HG02610 (cell line): ENCODE data around the gene DPP10.

ENCODE experiments used
- ATAC-seq: cut with Tn5 transposase; IDR thresholded peaks from one replicate; pipeline ENCODE4 v1.9.1; 2021; ENCODE audit warnings: mild to moderate bottlenecking, moderate library complexity; ENCODE audit not compliant: unreplicated experiment

The DPP10 gene

DNA sequence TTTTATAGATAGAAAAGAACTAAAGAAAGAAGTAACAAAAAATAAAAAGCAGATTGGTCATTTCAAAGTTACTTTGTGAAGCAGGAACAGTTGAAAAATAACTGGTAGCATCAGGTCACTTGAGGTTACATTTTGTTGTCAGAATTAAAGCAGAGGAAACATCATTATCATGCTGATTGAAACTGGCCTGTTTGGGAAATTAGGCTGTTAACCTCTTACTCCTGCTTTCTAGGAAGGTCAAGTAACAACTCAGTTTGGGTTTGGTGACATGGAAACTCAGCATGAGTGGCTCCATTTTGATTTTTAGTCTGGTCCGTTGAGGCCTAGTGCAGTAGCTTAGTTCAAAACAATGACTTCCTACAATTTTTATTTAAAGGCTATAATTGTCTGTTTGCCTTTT is 1383.5 kb downstream of the DPP10 start:
- no peak for ATAC-seq

DNA sequence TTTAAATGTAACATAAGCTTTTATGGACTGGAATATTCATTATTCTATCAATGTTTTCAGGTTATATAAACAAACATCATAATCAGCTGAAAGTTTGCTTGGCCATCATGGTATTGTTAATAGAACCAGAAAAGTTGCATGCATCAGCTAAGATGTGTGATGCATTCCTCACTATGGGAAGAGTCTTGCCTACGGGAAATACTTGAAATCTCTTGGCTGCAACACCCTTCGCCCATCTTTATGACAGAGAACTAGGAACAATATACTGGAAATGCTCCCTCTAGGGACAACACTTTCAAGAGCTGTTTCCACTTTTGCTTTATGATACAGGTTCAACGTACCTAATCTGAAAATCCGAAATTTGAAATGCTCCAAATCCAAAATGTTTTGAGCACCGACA is 1390.8 kb downstream of the DPP10 start:
- no peak for ATAC-seq

DNA sequence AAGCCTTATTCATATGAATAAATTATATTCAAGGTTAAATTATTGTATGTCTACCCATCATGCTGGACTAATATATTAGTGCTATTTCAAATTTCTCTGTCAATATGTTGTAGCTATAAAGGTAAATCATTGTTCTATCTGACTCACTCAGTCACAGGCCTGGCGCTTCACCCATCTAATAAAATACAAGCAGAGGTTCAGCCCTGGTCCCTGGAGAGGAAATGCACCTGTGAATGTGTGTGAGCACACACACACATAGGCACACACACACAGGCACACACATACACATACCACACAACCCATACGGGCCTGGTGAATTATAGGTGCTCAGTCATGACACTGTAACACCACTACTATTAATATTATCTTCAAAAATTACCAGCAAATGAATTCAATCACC is 1396.1 kb downstream of the DPP10 start:
- ATAC-seq = no peak

DNA sequence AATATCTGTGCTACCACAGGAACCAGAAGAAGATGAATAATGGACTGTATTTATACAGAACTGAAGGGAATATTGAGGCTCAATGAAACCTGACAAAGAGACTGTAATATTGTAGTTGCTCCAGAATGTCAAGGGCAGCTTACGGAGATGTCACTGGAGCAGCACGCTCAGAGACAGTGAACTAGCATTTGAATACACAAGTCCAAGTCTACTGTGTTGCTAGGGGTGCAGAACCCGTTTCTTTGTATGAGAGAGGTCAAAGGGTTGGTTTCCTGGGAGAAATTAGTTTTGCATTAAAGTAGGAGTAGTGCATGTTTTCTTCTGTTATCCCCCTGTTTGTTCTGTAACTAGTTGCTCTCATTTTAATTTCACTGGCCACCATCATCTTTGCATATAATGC is 1399.9 kb downstream of the DPP10 start:
- no peak for ATAC-seq

DNA sequence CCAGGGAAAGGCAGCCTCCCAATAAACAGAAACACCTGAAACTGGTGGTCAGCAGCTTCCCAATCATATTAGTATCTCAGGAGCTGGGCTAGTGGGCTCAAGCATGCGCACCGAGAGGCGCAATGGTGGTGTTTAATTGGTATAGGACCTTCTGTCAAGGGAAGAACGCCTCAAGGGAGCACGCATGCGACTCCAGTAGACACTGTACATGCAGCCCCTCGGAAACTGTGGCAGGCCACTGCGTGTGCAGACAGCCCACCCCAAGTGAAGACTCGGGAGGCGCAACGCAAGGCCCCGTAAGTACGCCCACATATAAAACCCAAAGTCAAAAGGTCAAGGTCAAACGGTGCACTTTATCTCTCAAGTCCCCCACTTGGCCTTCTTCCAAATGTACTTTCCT is 1405.8 kb downstream of the DPP10 start:
- ATAC-seq = no peak

DNA sequence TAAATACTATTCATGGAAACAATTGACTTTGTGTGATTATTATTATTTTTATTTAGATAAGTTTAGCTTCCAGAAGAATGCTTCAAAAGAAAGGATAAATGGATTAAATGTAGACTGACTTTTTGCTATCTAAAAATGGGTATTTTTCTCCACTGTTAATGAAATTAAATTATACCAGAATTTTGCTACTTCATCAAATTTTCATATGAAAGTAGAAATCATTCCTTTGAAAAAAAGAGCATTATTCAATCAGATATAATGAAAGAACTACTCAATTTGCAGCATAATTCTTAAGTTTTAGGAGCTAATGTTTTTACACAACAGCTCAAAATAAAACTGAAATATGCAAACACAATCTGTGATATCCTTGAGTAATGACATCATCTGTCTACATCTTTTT is 1424.6 kb downstream of the DPP10 start:
- no peak for ATAC-seq

DNA sequence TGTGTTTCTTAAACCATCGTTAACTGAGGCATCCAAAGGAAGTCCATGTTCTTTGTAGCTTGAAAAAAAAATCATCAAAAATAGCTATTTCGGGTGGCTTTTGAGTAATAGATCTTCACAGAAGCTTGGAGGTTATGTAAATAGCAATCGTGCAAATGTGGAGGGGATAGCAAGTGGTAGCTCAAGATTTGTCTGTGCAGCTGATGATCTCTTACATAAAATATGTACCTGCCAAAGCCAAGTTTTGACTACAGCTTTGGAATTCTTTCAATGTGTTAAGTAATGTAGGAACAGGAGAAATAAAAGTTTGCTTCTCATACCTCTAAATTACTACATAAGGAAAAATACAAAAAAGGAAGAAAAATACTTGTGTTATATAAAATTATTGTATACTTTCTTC is 1432.0 kb downstream of the DPP10 start:
- no peak for ATAC-seq

DNA sequence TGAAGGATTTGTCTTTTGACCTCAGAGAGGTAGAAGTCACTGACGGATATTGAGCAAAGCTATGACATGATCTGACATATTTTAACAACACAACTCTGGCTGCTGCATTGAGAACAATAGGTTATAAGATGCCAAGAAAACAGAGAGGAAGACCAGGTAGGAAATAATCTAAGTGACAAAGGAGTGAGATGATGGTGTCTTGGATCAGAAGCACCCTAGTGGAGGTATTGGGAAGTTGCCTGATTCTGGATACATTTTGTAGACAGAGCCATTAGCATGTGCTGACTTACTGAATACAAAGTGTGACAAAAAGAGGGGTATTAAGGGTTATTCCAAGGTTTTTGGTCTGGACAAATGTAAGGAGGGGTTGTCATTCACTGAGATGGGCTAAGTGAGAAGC is 1438.1 kb downstream of the DPP10 start:
- ATAC-seq = no peak

DNA sequence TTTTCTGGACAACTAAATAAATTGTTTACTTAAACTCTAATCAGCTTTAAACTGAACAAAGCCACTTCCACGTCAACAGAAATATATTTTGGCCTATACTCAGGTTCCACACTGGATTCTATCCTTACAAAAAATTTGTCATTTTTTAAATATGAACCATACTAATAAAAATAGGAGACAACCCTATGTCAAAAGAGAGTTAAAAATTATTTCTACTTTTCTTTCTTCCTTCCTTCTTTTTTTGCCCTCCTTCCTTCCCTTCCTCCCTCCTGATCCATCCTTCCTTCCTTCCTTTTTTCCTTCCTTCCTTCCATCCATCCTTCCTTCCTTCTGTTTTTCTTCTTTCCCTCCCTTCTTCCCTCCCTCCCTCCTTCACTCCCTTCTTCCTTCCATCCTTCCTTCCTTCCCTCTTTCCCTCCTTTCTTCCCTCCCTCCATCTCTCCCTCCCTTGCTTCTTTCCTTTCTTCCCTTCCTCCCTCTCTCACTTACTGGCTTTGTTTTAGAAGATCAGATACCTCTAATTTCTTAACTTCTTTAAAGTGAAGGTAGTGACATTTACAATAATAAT is 1444.9 kb downstream of the DPP10 start:
- ATAC-seq = no peak
